ENCODE results near the gene NIPAL3.
"Not testable (repeated sequence)": the region's sequence is repeated elsewhere in the genome, so short reads cannot be mapped to it uniquely, and the experiment has no call there.

Gene NIPAL3

GRCh38 chr1:24457866-24458265 lies 42.3 kb downstream of the NIPAL3 start:
- no peak for DNase-seq (ENCODE audit: low read depth)

- no peak for DNase-seq (ENCODE audit: low read depth)
These were observed 44.1 kb downstream of the NIPAL3 start for GRCh38 chr1:24459551-24460266.

- not testable (repeated sequence) for DNase-seq (ENCODE audit: low read depth)
These were observed 46.5 kb downstream of the NIPAL3 start for GRCh38 chr1:24462128-24462527.

GRCh38 chr1:24463776-24464735 lies 48.5 kb downstream of the NIPAL3 start:
- DNase-seq (ENCODE audit: low read depth), result no peak

GRCh38 chr1:24465099-24465498 lies 49.5 kb downstream of the NIPAL3 start:
- DNase-seq (ENCODE audit: low read depth), result no peak

- no peak for DNase-seq (ENCODE audit: low read depth)
These were observed 50.0 kb downstream of the NIPAL3 start for GRCh38 chr1:24465638-24466037.

GRCh38 chr1:24468685-24469316 lies 53.2 kb downstream of the NIPAL3 start:
- DNase-seq (ENCODE audit: low read depth), result no peak

GRCh38 chr1:24470592-24470991 lies 55.0 kb downstream of the NIPAL3 start:
- no peak for DNase-seq (ENCODE audit: low read depth)

- DNase-seq (ENCODE audit: low read depth), result no peak
These were observed 57.1 kb downstream of the NIPAL3 start for GRCh38 chr1:24472527-24473251.

- DNase-seq (ENCODE audit: low read depth), result no peak
These were observed 58.6 kb downstream of the NIPAL3 start for GRCh38 chr1:24474193-24474592.

GRCh38 chr1:24475700-24476099 lies 60.1 kb downstream of the NIPAL3 start:
- no peak for DNase-seq (ENCODE audit: low read depth)

- DNase-seq (ENCODE audit: low read depth), result no peak
These were observed 61.0 kb downstream of the NIPAL3 start for GRCh38 chr1:24476571-24476970.

- DNase-seq (ENCODE audit: low read depth), result no peak
These were observed 61.7 kb downstream of the NIPAL3 start for GRCh38 chr1:24477309-24477708.

GRCh38 chr1:24481101-24481500 lies 65.5 kb downstream of the NIPAL3 start:
- DNase-seq (ENCODE audit: low read depth), result no peak

GRCh38 chr1:24481843-24482610 lies 66.4 kb downstream of the NIPAL3 start:
- DNase-seq (ENCODE audit: low read depth), result no peak

- no peak for DNase-seq (ENCODE audit: low read depth)
These were observed 67.8 kb downstream of the NIPAL3 start for GRCh38 chr1:24483441-24483840.

GRCh38 chr1:24484199-24484598 lies 68.6 kb downstream of the NIPAL3 start:
- DNase-seq (ENCODE audit: low read depth), result no peak

GRCh38 chr1:24486331-24487065 lies 70.9 kb downstream of the NIPAL3 start:
- DNase-seq (ENCODE audit: low read depth), result no peak

- no peak for DNase-seq (ENCODE audit: low read depth)
These were observed 71.9 kb downstream of the NIPAL3 start for GRCh38 chr1:24487455-24487854.

GRCh38 chr1:24488159-24488558 lies 72.6 kb downstream of the NIPAL3 start:
- DNase-seq (ENCODE audit: low read depth), result not testable (repeated sequence)

Measured in stimulated activated CD8-positive, alpha-beta memory T cell treated with anti-CD3 and anti-CD28 coated beads, Interleukin-15, amount 100 ng/mL, for 24 hours (primary cell).